HT1080 (cell line): ENCODE measurements around the gene RCOR3. TPM values are rescaled to one million over a fixed set of nuclear protein-coding genes. Genes with fewer than 3 reads are reported as not detected.

ENCODE experiments used
- total RNA-seq: library from RNA; depleted of rRNA; stranded (reverse); fragments of >200 nt; shearing (Covaris generic); gene quantifications from 2 replicates; pipeline ENCODE4 v1.2.3, GENCODE V29; 2014; rRNA removed

RCOR3 gene
- total RNA-seq, 1 experiment from 2014 or later: 10.1 TPM

Other genes starting within 250 kb of the RCOR3 start
- gene KCNH1, start 125.2 kb upstream of the RCOR3 start, total RNA-seq: 2.4 and 3.1 TPM in 2 replicates
- gene TRAF5, start 67.5 kb downstream of the RCOR3 start, total RNA-seq: 5.1 and 6.5 TPM in 2 replicates
- not detected in 2 replicates for gene RD3, start 232.8 kb downstream of the RCOR3 start, total RNA-seq